Measurements from ENCODE around the gene SLC12A2. TPM values are rescaled to one million over a fixed set of nuclear protein-coding genes. Genes with fewer than 3 reads are reported as not detected.

Gene SLC12A2
- total RNA-seq, 1 experiment from 2014 or later, result 41.2 TPM

DNA sequence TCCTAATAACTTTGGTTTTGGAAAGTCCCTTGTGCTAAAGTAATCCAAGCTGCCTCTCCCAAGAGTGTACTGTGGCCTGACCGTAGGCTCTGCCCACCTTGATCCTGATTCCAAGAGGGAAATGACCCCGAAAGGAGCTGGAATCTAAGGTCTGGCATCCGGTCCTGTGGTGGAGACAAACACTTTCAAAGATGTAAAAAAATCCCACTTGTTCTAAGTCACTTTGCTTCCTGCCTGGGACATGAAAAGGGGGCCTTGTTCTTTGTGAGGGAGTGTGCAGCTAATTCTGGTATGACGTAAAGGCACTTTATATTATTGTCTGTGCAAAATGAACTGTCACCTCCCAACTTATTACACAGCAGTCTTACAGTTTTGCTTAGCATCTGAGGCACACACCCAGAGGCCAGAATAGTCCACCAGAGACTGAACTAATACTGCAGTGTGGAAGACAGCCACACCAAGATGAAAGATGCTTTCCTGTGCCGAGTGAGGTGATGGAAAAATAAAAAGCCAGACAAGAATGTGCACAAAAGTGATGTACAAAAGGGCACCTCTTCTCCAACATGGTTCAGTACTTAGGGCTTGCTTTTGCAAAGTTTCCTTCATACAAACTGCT lies 128.7 kb downstream of the SLC12A2 start:
- no peaks in the 10 kb centered on the region for H3K9me3 ChIP-seq (ENCODE audit: control insufficient read depth in 1 of 2, insufficient read depth in 1 of 2, low read depth in 1 of 2, low read length in 2 of 2)
- TF ChIP-seq REST (IDR thresholded peaks at IDR 0.05; ENCODE audit: low read depth), result no peak
- no peak for TF ChIP-seq ZNF274 (IDR thresholded peaks at IDR 0.05; ENCODE audit: low read depth, low read length)
- TF ChIP-seq SRF (IDR thresholded peaks at IDR 0.05; ENCODE audit: low read depth), result no peak
- TF ChIP-seq EGR1 (IDR thresholded peaks at IDR 0.05; ENCODE audit: low read depth), result no peak
- TF ChIP-seq JUND (IDR thresholded peaks at IDR 0.05), result no peak
- no peak for TF ChIP-seq POLR2AphosphoS5 (IDR thresholded peaks at IDR 0.05; ENCODE audit: low read depth, low read length)
- TF ChIP-seq POLR2A (IDR thresholded peaks at IDR 0.05; ENCODE audit: borderline replicate concordance, extremely low read depth, insufficient read depth, insufficient read length), result no peak
- TF ChIP-seq CBX3 (IDR thresholded peaks at IDR 0.05; ENCODE audit: low read depth), result no peak
- TF ChIP-seq SIN3A (IDR thresholded peaks at IDR 0.05; ENCODE audit: low read depth), result no peak
- TF ChIP-seq SP1 (IDR thresholded peaks at IDR 0.05; ENCODE audit: low read depth), result no peak
- no peak for TF ChIP-seq EZH2phosphoT487 (IDR thresholded peaks at IDR 0.05; ENCODE audit: borderline replicate concordance)
- TF ChIP-seq, protein P1, sequence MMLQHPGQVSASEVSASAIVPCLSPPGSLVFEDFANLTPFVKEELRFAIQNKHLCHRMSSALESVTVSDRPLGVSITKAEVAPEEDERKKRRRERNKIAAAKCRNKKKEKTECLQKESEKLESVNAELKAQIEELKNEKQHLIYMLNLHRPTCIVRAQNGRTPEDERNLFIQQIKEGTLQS (IDR thresholded peaks at IDR 0.05), result no peak
- TF ChIP-seq CTCF (IDR thresholded peaks at IDR 0.05 in 2 of 3, conservative IDR thresholded peaks at IDR 0.05 in 1 of 3; ENCODE audit: borderline replicate concordance in 1 of 3, insufficient read depth in 1 of 3, low read depth in 2 of 3, low read length in 2 of 3), result no peak
- no peak for TF ChIP-seq TCF7L2 (IDR thresholded peaks at IDR 0.05; ENCODE audit: borderline replicate concordance, extremely low read depth, insufficient read depth, insufficient read length)
- no peak for TF ChIP-seq CEBPB (IDR thresholded peaks at IDR 0.05; ENCODE audit: low read depth)
- TF ChIP-seq FOSL1 (IDR thresholded peaks at IDR 0.05; ENCODE audit: low read depth), result no peak
- no peak for TF ChIP-seq RAD21 (IDR thresholded peaks at IDR 0.05; ENCODE audit: low read depth)
- no peak for TF ChIP-seq ELF1 (IDR thresholded peaks at IDR 0.05; ENCODE audit: borderline replicate concordance, low read depth)
- TF ChIP-seq EZH2 (IDR thresholded peaks at IDR 0.05), result no peak
- no peak for TF ChIP-seq MAX (IDR thresholded peaks at IDR 0.05)
- H2AFZ ChIP-seq (ENCODE audit: low read depth, low read length, poor library complexity, severe bottlenecking), result no peak overlapping the region
- CTCF ChIA-PET, result interaction anchor here (1.0 to 3.3 kb wide), 2 partner anchors 287 to 337 kb away, joined by 4 to 18 read pairs; no protein-coding TSS in a partner anchor
- no peaks in the 10 kb centered on the region for H3K79me2 ChIP-seq (ENCODE audit: insufficient read depth, low read length)
- H3K4me2 ChIP-seq (ENCODE audit: low read length), result no peak overlapping the region
- RAD21 ChIA-PET (ENCODE audit: low non-redundant PET in 1 of 2, low total read pairs in 2 of 2, uncharacterized antibody in 2 of 2, unreplicated experiment in 2 of 2), result interaction anchor here in 1 of 2 experiments (1.9 kb wide), 1 partner anchor 287 kb away, joined by 5 read pairs; no protein-coding TSS in a partner anchor
- H3K27me3 ChIP-seq (ENCODE audit: insufficient read depth, low read length), result no peaks in the 10 kb centered on the region
- no peak for DNase-seq (ENCODE audit: low read depth, low spot score)
- H4K20me1 ChIP-seq (ENCODE audit: insufficient read depth), result no peaks in the 10 kb centered on the region
- no peak overlapping the region for H3K9ac ChIP-seq (ENCODE audit: low read length)
- no peaks in the 10 kb centered on the region for H3K4me1 ChIP-seq (ENCODE audit: control insufficient read depth in 1 of 2, insufficient read depth in 2 of 2, low read length in 2 of 2)
- H3K9me2 ChIP-seq (ENCODE audit: insufficient read depth), result no peaks in the 10 kb centered on the region
- POLR2A ChIA-PET, result no interaction called here
- H3K4me3 ChIP-seq (replicated peaks in 1 of 2; ENCODE audit: low read depth in 1 of 2, low read length in 2 of 2), result no peak overlapping the region
- ATAC-seq, result no peak
- no peak overlapping the region for H3K27ac ChIP-seq (ENCODE audit: low read depth, low read length)
- intact Hi-C loops (cut with micrococcal nuclease), result loop anchor here (5.0 to 10.0 kb wide), 5 partner anchors 650 to 1555 kb away; no protein-coding TSS in a partner anchor
- H3K36me3 ChIP-seq (ENCODE audit: control insufficient read depth in 1 of 2, insufficient read depth in 2 of 2, low read length in 2 of 2), result no peaks in the 10 kb centered on the region
- no TSS peak for BruUV-seq (replicated peaks)

Data from HCT116 (cell line).